Right atrium auricular region (tissue), 2 donors: ENCODE results near the gene SLC27A4. TPM values are rescaled to one million over a fixed set of nuclear protein-coding genes. Genes with fewer than 3 reads are reported as not detected.

Source experiments
- DNase-seq: peaks from one replicate; pipeline ENCODE4 v3.0.0-alpha.2; 2019; ENCODE audit warnings: low spot score
- H3K27ac ChIP-seq, 2 donors: fragments of 200-600 bp; sonication (generic); 1 replicate in 1 of 2; 2 replicates in 1 of 2; pipeline ENCODE4 v1.5.1; 2016 to 2019
- H3K27me3 ChIP-seq, 2 donors: fragments of 200-600 bp; sonication (generic); one replicate each; pipeline versions ENCODE4 v1.5.1 to v1.6.0; 2017 to 2019
- H3K36me3 ChIP-seq: fragments of 200-600 bp; sonication (generic); one replicate; pipeline ENCODE4 v1.5.1; 2016
- H3K4me1 ChIP-seq, 2 donors: fragments of 200-600 bp; sonication (generic); one replicate each; pipeline versions ENCODE4 v1.5.1 to v1.6.0; 2017 to 2019
- H3K4me3 ChIP-seq, 2 donors: fragments of 200-600 bp; sonication (generic); 1 replicate in 1 of 2; 2 replicates in 1 of 2; pipeline ENCODE4 v1.5.1; 2017 to 2019; ENCODE audit warnings: mild to moderate bottlenecking in 1 of 2, moderate library complexity in 1 of 2
- H3K9me3 ChIP-seq, 2 donors: fragments of 200-600 bp; sonication (generic); one replicate each; pipeline ENCODE4 v1.5.1; 2019
- CTCF ChIP-seq, 2 donors: fragments of 200-600 bp; sonication (generic); IDR thresholded peaks; one replicate each; pipeline ENCODE4 v1.5.1; 2019; ENCODE audit warnings: antibody characterized with exemption in 2 of 2
- total RNA-seq, 2 donors: library from RNA; depleted of rRNA; stranded (reverse); fragments of >200 nt; gene quantifications; one replicate each; pipeline ENCODE4 v1.1.0, GENCODE V29; 2016

The SLC27A4 gene
- total RNA-seq, 2 donors from 2014 or later = 16.6 to 26.9 TPM

- DNase-seq = no peak
- no peak overlapping the region for H3K4me3 ChIP-seq
- no peak overlapping the region for H3K27ac ChIP-seq
- no peak for TF ChIP-seq CTCF (IDR thresholded peaks at IDR 0.05)
- H3K4me1 ChIP-seq = no peaks in the 10 kb centered on the region
- H3K9me3 ChIP-seq = no peaks in the 10 kb centered on the region
- H3K36me3 ChIP-seq = peaks cover 64% of the 10 kb centered on the region
- H3K27me3 ChIP-seq = no peaks in the 10 kb centered on the region
Observed at GRCh38 chr9:128349772-128350171, 9.4 kb downstream of the SLC27A4 start.

DNA sequence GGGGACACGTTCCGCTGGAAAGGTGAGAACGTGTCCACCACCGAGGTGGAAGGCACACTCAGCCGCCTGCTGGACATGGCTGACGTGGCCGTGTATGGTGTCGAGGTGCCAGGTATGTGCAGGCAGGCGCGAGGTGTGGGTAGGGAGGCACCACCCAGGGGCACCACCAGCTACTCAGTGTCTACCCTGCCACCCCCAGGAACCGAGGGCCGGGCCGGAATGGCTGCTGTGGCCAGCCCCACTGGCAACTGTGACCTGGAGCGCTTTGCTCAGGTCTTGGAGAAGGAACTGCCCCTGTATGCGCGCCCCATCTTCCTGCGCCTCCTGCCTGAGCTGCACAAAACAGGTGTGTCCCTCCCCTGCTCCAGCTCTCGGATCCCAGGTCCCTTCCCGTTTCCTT is 15.1 kb downstream of the SLC27A4 start:
- H3K27me3 ChIP-seq = no peaks in the 10 kb centered on the region
- H3K9me3 ChIP-seq = no peaks in the 10 kb centered on the region
- H3K4me1 ChIP-seq = no peaks in the 10 kb centered on the region
- H3K27ac ChIP-seq = no peak overlapping the region
- TF ChIP-seq CTCF (IDR thresholded peaks at IDR 0.05) = no peak
- no peak for DNase-seq
- H3K4me3 ChIP-seq = no peak overlapping the region
- H3K36me3 ChIP-seq = peaks cover 31% of the 10 kb centered on the region

- peaks cover 22% of the 10 kb centered on the region for H3K36me3 ChIP-seq
- H3K9me3 ChIP-seq = no peaks in the 10 kb centered on the region
- TF ChIP-seq CTCF (IDR thresholded peaks at IDR 0.05) = no peak
- H3K4me3 ChIP-seq = no peak overlapping the region
- H3K4me1 ChIP-seq = peaks cover 0 to 15% of the 10 kb centered on the region in 2 donors
- DNase-seq = no peak
- no peaks in the 10 kb centered on the region for H3K27me3 ChIP-seq
- no peak overlapping the region for H3K27ac ChIP-seq
Observed at GRCh38 chr9:128358090-128358489, 17.8 kb downstream of the SLC27A4 start.

DNA sequence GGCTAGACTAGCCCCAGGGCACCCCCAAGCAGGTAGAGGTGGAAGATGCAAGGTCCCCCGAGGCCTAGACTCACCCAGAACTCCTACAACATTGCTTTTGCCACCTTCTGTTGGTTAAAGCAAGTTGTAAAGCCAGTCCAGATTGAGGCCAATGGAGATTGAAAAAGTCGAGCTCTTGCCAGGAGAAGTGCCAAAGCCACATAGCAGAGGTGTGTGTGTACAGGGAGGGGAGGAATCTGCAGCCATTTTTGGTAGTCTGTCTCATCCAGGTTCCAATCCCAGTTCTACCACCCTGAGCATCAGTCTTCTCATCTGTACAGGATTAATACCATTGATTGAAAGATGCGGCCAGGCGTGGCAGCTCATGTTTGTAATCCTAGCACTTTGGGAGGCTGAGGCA is 18.5 kb downstream of the SLC27A4 start:
- no peak for TF ChIP-seq CTCF (IDR thresholded peaks at IDR 0.05)
- Histone ChIP-seq H3K27ac (no peak overlapping the region), H3K4me1 (peaks cover 0 to 15% of the 10 kb centered on the region in 2 donors), H3K27me3 (no peaks in the 10 kb centered on the region), H3K36me3 (peaks cover 19% of the 10 kb centered on the region), H3K4me3 (no peak overlapping the region), H3K9me3 (no peaks in the 10 kb centered on the region)
- DNase-seq = no peak

- Histone ChIP-seq H3K4me3 (no peak overlapping the region), H3K9me3 (no peaks in the 10 kb centered on the region), H3K27ac (no peak overlapping the region), H3K4me1 (peaks cover 0 to 27% of the 10 kb centered on the region in 2 donors), H3K36me3 (peaks cover 10% of the 10 kb centered on the region), H3K27me3 (no peaks in the 10 kb centered on the region)
- no peak for DNase-seq
- TF ChIP-seq CTCF (IDR thresholded peaks at IDR 0.05) = no peak
Observed at GRCh38 chr9:128360826-128361225, 20.5 kb downstream of the SLC27A4 start.

GRCh38 chr9:128361296-128361985 is 21.1 kb downstream of the SLC27A4 start:
- Histone ChIP-seq H3K9me3 (no peaks in the 10 kb centered on the region), H3K4me3 (peak overlapping the region in 1 of 2 donors; percentile 48), H3K27me3 (no peaks in the 10 kb centered on the region), H3K36me3 (peaks cover 4% of the 10 kb centered on the region), H3K4me1 (peaks cover 0 to 27% of the 10 kb centered on the region in 2 donors), H3K27ac (peak overlapping the region; percentile 20 to 55)
- DNase-seq = no peak
- no peak for TF ChIP-seq CTCF (IDR thresholded peaks at IDR 0.05)
